ENCODE measurements around the gene PDZRN3. TPM values are rescaled to one million over a fixed set of nuclear protein-coding genes. Genes with fewer than 3 reads are reported as not detected.

Gene PDZRN3
- total RNA-seq, 1 experiment from 2014 or later = 5.9 TPM

DNA sequence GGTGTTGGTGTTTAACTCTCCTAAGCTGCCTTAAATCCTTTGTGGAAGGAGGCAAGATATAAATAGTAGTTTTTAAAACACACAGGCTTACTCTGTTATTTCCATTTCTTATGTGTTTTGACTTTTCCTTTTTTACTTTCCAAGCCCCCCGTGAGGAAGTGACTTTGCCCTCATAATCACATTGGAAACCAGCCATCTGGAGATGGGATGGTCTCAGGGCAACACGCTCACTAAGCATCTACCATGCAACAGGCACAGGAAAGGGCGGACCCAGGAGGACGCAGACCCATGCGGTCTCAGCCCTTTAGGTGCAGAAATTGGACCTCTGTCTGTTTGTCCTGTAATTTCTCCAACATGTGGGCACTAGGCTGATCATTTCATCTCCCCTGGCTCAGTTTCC is 115.7 kb downstream of the PDZRN3 start:
- peak overlapping the region; percentile 69 for H2BK12ac ChIP-seq (ENCODE audit: insufficient read length, low read depth, low read length)
- peaks cover 52 to 53% of the 10 kb centered on the region in 2 experiments for H3K4me1 Mint-ChIP-seq
- no peak overlapping the region for H2BK20ac ChIP-seq (ENCODE audit: low read depth, low read length, poor library complexity, severe bottlenecking)
- H3K9me3 Mint-ChIP-seq = no peaks in the 10 kb centered on the region
- H4K91ac ChIP-seq (ENCODE audit: insufficient read length, low read depth, low read length) = no peak overlapping the region
- no peak overlapping the region for H3K18ac ChIP-seq (ENCODE audit: insufficient read length, low read depth, low read length)
- H4K20me1 ChIP-seq (ENCODE audit: control insufficient read depth, insufficient read depth, insufficient read length) = no peaks in the 10 kb centered on the region
- no peak overlapping the region for H3K56ac ChIP-seq (ENCODE audit: insufficient read length, low read depth, low read length)
- H3K79me1 ChIP-seq (ENCODE audit: insufficient read depth, low read depth, low read length, poor library complexity, severe bottlenecking) = no peaks in the 10 kb centered on the region
- H3K4me1 ChIP-seq (ENCODE audit: insufficient read depth, low read length) = no peaks in the 10 kb centered on the region; the same call in 1 of the 2 replicates
- no CpG with 5 or more reads among the region's 5 CpGs for WGBS (ENCODE audit: extremely low coverage, insufficient read length, low lambda C conversion rate)
- no peak overlapping the region for H3T11ph ChIP-seq (ENCODE audit: low read length)
- H3K27ac Mint-ChIP-seq = 0 out of 7 replicates have a peak overlapping the region, but pooled peaks of 1 of the 3 experiments have one; percentile 63
- H3K9me3 ChIP-seq (ENCODE audit: control insufficient read depth, low read depth, low read length) = no peaks in the 10 kb centered on the region
- no peaks in the 10 kb centered on the region for H3K36me3 Mint-ChIP-seq (ENCODE audit: insufficient read depth in 1 of 3, low read depth in 3 of 3)
- no peak overlapping the region for H2AK5ac ChIP-seq (ENCODE audit: insufficient read length, low read length)
- H3K23ac ChIP-seq (ENCODE audit: insufficient read length, low read depth, low read length) = no peak overlapping the region
- H3K4ac ChIP-seq (ENCODE audit: low read depth, low read length) = no peak overlapping the region
- peaks cover 39% of the 10 kb centered on the region for H3K27me3 Mint-ChIP-seq (ENCODE audit: low read depth)
- H3K4me2 ChIP-seq (ENCODE audit: insufficient read depth, insufficient read length, low read length) = no peak overlapping the region
- H2BK5ac ChIP-seq (ENCODE audit: insufficient read length, low read length) = no peak overlapping the region
- no peaks in the 10 kb centered on the region for H3K23me2 ChIP-seq (ENCODE audit: insufficient read length, low read depth, low read length, poor library complexity, severe bottlenecking)
- H3K27me3 ChIP-seq (ENCODE audit: insufficient read depth, low read length) = no peaks in the 10 kb centered on the region
- H3K27ac ChIP-seq (ENCODE audit: insufficient read length, low read depth, low read length) = no peak overlapping the region
- H3K79me2 ChIP-seq (ENCODE audit: insufficient read depth, low read length) = no peaks in the 10 kb centered on the region
- no peak overlapping the region for H2BK15ac ChIP-seq (ENCODE audit: low read depth, low read length)
- no peak overlapping the region for H4K5ac ChIP-seq (ENCODE audit: insufficient read length, low read depth, low read length)
- no peak for DNase-seq
- no peak overlapping the region for H3K4me3 Mint-ChIP-seq
- no peak overlapping the region for H2AFZ ChIP-seq (ENCODE audit: low read length)
- H4K8ac ChIP-seq (replicated peaks; ENCODE audit: insufficient read length, low read depth, low read length) = no peak overlapping the region
- TF ChIP-seq, protein P1, sequence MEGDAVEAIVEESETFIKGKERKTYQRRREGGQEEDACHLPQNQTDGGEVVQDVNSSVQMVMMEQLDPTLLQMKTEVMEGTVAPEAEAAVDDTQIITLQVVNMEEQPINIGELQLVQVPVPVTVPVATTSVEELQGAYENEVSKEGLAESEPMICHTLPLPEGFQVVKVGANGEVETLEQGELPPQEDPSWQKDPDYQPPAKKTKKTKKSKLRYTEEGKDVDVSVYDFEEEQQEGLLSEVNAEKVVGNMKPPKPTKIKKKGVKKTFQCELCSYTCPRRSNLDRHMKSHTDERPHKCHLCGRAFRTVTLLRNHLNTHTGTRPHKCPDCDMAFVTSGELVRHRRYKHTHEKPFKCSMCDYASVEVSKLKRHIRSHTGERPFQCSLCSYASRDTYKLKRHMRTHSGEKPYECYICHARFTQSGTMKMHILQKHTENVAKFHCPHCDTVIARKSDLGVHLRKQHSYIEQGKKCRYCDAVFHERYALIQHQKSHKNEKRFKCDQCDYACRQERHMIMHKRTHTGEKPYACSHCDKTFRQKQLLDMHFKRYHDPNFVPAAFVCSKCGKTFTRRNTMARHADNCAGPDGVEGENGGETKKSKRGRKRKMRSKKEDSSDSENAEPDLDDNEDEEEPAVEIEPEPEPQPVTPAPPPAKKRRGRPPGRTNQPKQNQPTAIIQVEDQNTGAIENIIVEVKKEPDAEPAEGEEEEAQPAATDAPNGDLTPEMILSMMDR (conservative IDR thresholded peaks at IDR 0.05) = no peak
- H3K9ac ChIP-seq (ENCODE audit: extremely low read depth, insufficient read length, low read length) = no peak overlapping the region
- H3K14ac ChIP-seq (ENCODE audit: insufficient read depth, low read length) = 0 out of 2 replicates have a peak overlapping the region, but pooled peaks have one; percentile 26
- no peak overlapping the region for H2BK120ac ChIP-seq (ENCODE audit: low read depth, low read length, poor library complexity, severe bottlenecking)

Data from H9 (cell line).